DND-41 (cell line): Measurements from ENCODE around the gene LILRA1.

Source experiments
- CTCF ChIP-seq: IDR thresholded peaks from 2 replicates; pipeline ENCODE4 v1.5.1; 2012; ENCODE audit warnings: borderline replicate concordance, low read length, moderate library complexity, mild to moderate bottlenecking; ENCODE audit not compliant: poor library complexity, severe bottlenecking; ENCODE audit errors: extremely low read depth
- EZH2 ChIP-seq: IDR thresholded peaks from 3 replicates; pipeline ENCODE4 v1.6.1; 2012; ENCODE audit warnings: borderline replicate concordance, low read depth, mild to moderate bottlenecking, moderate library complexity, low read length, inconsistent platforms; ENCODE audit not compliant: severe bottlenecking

- TF ChIP-seq CTCF (no peak), EZH2 (no peak)
Observed at GRCh38 chr19:54616821-54617560, 23.6 kb downstream of the LILRA1 start.
